Activated CD4-positive, alpha-beta T cell treated with anti-CD3 and anti-CD28 coated beads, Interleukin-2, Interleukin-6, amounts not matched to agents 100 ng/mL and 50 ng/mL, durations not matched to agents 16 hours and 8 hours (primary cell): ENCODE results near the gene THAP7.

ENCODE experiments used
- DNase-seq: peaks from one replicate; pipeline ENCODE4 v3.0.0-alpha.2; 2020

Gene THAP7

GRCh38 chr22:20992456-20993303 lies 9.2 kb downstream of the THAP7 start:
- DNase-seq, result no peak

GRCh38 chr22:20992056-20992442 lies 9.9 kb downstream of the THAP7 start:
- DNase-seq, result no peak

- DNase-seq, result no peak
Measured at GRCh38 chr22:20991252-20992055, 10.5 kb downstream of the THAP7 start.

- no peak for DNase-seq
Measured at GRCh38 chr22:20990184-20991180, 11.4 kb downstream of the THAP7 start.

- no peak for DNase-seq
Measured at GRCh38 chr22:20989323-20990138, 12.4 kb downstream of the THAP7 start.

- DNase-seq, result no peak
Measured at GRCh38 chr22:20988573-20989322, 13.2 kb downstream of the THAP7 start.

GRCh38 chr22:20987375-20987774 lies 14.5 kb downstream of the THAP7 start:
- DNase-seq, result no peak

GRCh38 chr22:20986365-20986764 lies 15.6 kb downstream of the THAP7 start:
- no peak for DNase-seq

GRCh38 chr22:20985720-20986119 lies 16.2 kb downstream of the THAP7 start:
- no peak for DNase-seq

- DNase-seq, result no peak
Measured at GRCh38 chr22:20983081-20983771, 18.7 kb downstream of the THAP7 start.

- DNase-seq, result no peak
Measured at GRCh38 chr22:20982563-20982882, 19.4 kb downstream of the THAP7 start.

GRCh38 chr22:20981787-20982562 lies 19.9 kb downstream of the THAP7 start, which contains the start of gene LZTR1:
Gene LZTR1, plus strand, starts transcription at chr22:20982297. Its CDS starts 75 bp downstream, at chr22:20982372.
- peak; percentile 82 for DNase-seq

- DNase-seq, result no peak
Measured at GRCh38 chr22:20980938-20981722, 20.8 kb downstream of the THAP7 start.

- DNase-seq, result no peak
Measured at GRCh38 chr22:20980523-20980922, 21.4 kb downstream of the THAP7 start.

GRCh38 chr22:20979940-20980453 lies 21.9 kb downstream of the THAP7 start:
- DNase-seq, result no peak

GRCh38 chr22:20979243-20979809 lies 22.6 kb downstream of the THAP7 start:
- peak; percentile 62 for DNase-seq

- no peak for DNase-seq
Measured at GRCh38 chr22:20978419-20978818, 23.5 kb downstream of the THAP7 start.

- DNase-seq, result no peak
Measured at GRCh38 chr22:20977516-20978170, 24.3 kb downstream of the THAP7 start.
